GM21723 (cell line): ENCODE results near the gene RNF112.
A peak's percentile ranks its signal among the peaks of the same experiment; 100 is the strongest.

Source experiments
- ATAC-seq: cut with Tn5 transposase; IDR thresholded peaks from one replicate; pipeline ENCODE4 v1.9.1; 2021; ENCODE audit warnings: mild to moderate bottlenecking, moderate library complexity; ENCODE audit not compliant: unreplicated experiment

The RNF112 gene

GRCh38 chr17:19410875-19411620 is at the start of gene RNF112:
Gene RNF112 (plus strand): TSS chr17:19411232. CDS start chr17:19411409, 177 bp downstream.
- no peak for ATAC-seq

- ATAC-seq = no peak
Observed at GRCh38 chr17:19361326-19361725, 49.7 kb upstream of the RNF112 start.

- ATAC-seq = no peak
Observed at GRCh38 chr17:19361944-19362276, 49.1 kb upstream of the RNF112 start.

GRCh38 chr17:19362277-19363113 is 48.5 kb upstream of the RNF112 start, which contains the start of gene B9D1:
Gene B9D1 (minus strand): TSS chr17:19362723. CDS start chr17:19362569, 154 bp downstream.
- peak; percentile 83 for ATAC-seq

GRCh38 chr17:19363114-19363438 is 48.0 kb upstream of the RNF112 start:
- ATAC-seq = no peak

GRCh38 chr17:19363460-19364035 is 47.5 kb upstream of the RNF112 start:
- ATAC-seq = no peak

- no peak for ATAC-seq
Observed at GRCh38 chr17:19364699-19365498, 46.1 kb upstream of the RNF112 start.

- ATAC-seq = no peak
Observed at GRCh38 chr17:19365499-19365817, 45.6 kb upstream of the RNF112 start.

- no peak for ATAC-seq
Observed at GRCh38 chr17:19365833-19366636, 45.0 kb upstream of the RNF112 start.

GRCh38 chr17:19366637-19366972 is 44.4 kb upstream of the RNF112 start:
- ATAC-seq = no peak

- ATAC-seq = no peak
Observed at GRCh38 chr17:19368229-19368628, 42.8 kb upstream of the RNF112 start.

GRCh38 chr17:19369107-19369778 is 41.8 kb upstream of the RNF112 start:
- no peak for ATAC-seq

- ATAC-seq = no peak
Observed at GRCh38 chr17:19369846-19370492, 41.1 kb upstream of the RNF112 start.

GRCh38 chr17:19370493-19370960 is 40.5 kb upstream of the RNF112 start:
- ATAC-seq = peak; percentile 61

GRCh38 chr17:19371259-19372010 is 39.6 kb upstream of the RNF112 start:
- no peak for ATAC-seq

GRCh38 chr17:19372011-19372370 is 39.0 kb upstream of the RNF112 start:
- no peak for ATAC-seq

GRCh38 chr17:19372439-19372838 is 38.6 kb upstream of the RNF112 start:
- ATAC-seq = no peak

GRCh38 chr17:19372866-19373504 is 38.0 kb upstream of the RNF112 start:
- ATAC-seq = no peak
